Caco-2 (cell line): ENCODE data around the gene ALK. TPM values are rescaled to one million over a fixed set of nuclear protein-coding genes. Genes with fewer than 3 reads are reported as not detected.
A peak's percentile ranks its signal among the peaks of the same experiment; 100 is the strongest.

ENCODE experiments used
- BruUV-seq: library from RNA; stranded (reverse); fragments of 400-500 nt; replicated peaks from 2 replicates; lab custom pipeline; 2021; lab: Mats Ljungman, UMichigan
- CTCF ChIA-PET: fragments of 300-600 bp; sonication (Branson Sonifier 250); formaldehyde crosslinking; loops from one replicate; lab custom pipeline; 2022; ENCODE audit warnings: antibody characterized with exemption; lab: Charles Lee
- POLR2A ChIA-PET: fragments of 300-600 bp; sonication (Branson Sonifier 250); formaldehyde crosslinking; loops from one replicate; lab custom pipeline; 2022; ENCODE audit warnings: antibody characterized with exemption; lab: Charles Lee
- DNase-seq, 2 experiments: peaks; one replicate each; pipeline versions ENCODE4 v3.0.0 to v3.0.0-alpha.2; 2020 to 2022
- H3K27me3 ChIP-seq: replicated peaks from 2 replicates; pipeline ENCODE4 v1.6.0; 2011; ENCODE audit warnings: low read length; ENCODE audit not compliant: control insufficient read depth, insufficient read depth
- H3K36me3 ChIP-seq: 2 replicates; pipeline ENCODE4 v1.5.1; 2011; ENCODE audit warnings: low read length; ENCODE audit not compliant: control insufficient read depth, insufficient read depth
- H3K4me1 ChIP-seq: fragments of 250-450 bp; sonication (Bioruptor Pico); 2 replicates; pipeline ENCODE4 v1.5.1; 2020; ENCODE audit warnings: mild to moderate bottlenecking
- H3K4me3 ChIP-seq: 2 replicates; pipeline ENCODE4 v1.5.1; 2011; ENCODE audit warnings: low read depth, mild to moderate bottlenecking, control low read depth, low read length
- H3K9me3 ChIP-seq: fragments of 250-450 bp; sonication (Bioruptor Pico); 2 replicates; pipeline ENCODE4 v1.5.1; 2020; ENCODE audit warnings: mild to moderate bottlenecking, moderate library complexity
- H3K27ac Mint-ChIP-seq: one replicate; pipeline ENCODE4 v1.8.0; 2022; ENCODE audit warnings: mixed read lengths; ENCODE audit not compliant: unreplicated experiment
- H3K27me3 Mint-ChIP-seq: one replicate; pipeline ENCODE4 v1.8.0; 2022; ENCODE audit warnings: mixed read lengths; ENCODE audit not compliant: insufficient read depth, unreplicated experiment
- H3K36me3 Mint-ChIP-seq: one replicate; pipeline ENCODE4 v1.8.0; 2022; ENCODE audit warnings: mild to moderate bottlenecking, mixed read lengths; ENCODE audit not compliant: insufficient read depth, unreplicated experiment
- H3K4me1 Mint-ChIP-seq: one replicate; pipeline ENCODE4 v1.8.0; 2022; ENCODE audit warnings: low read depth, mixed read lengths; ENCODE audit not compliant: unreplicated experiment
- H3K4me3 Mint-ChIP-seq: one replicate; pipeline ENCODE4 v1.8.0; 2022; ENCODE audit warnings: mild to moderate bottlenecking, moderate library complexity, mixed read lengths; ENCODE audit not compliant: unreplicated experiment
- H3K9me3 Mint-ChIP-seq: one replicate; pipeline ENCODE4 v1.8.0; 2022; ENCODE audit warnings: mixed read lengths; ENCODE audit not compliant: unreplicated experiment
- CTCF ChIP-seq, 2 experiments: fragments of 200-600 bp in 1 of 2; IDR thresholded peaks; 1 replicate in 1 of 2; 2 replicates in 1 of 2; pipeline versions ENCODE4 v1.5.1 to v1.8.0; 2011 to 2022; ENCODE audit warnings: antibody characterized with exemption in 1 of 2, control low read depth in 1 of 2, inconsistent platforms in 1 of 2, low read depth in 1 of 2, low read length in 1 of 2, mild to moderate bottlenecking in 1 of 2, moderate library complexity in 1 of 2; ENCODE audit not compliant: insufficient read depth in 1 of 2, severe bottlenecking in 1 of 2, unreplicated experiment in 1 of 2
- intact Hi-C: fragments of 100-400 bp; cut with micrococcal nuclease; formaldehyde crosslinking; loops from one replicate; pipeline ENCODE4 v1.10.0; 2022; ENCODE audit not compliant: unreplicated experiment
- total RNA-seq: library from RNA; stranded (reverse); gene quantifications from 2 replicates; pipeline ENCODE4 v1.2.3, GENCODE V29; 2022

Gene ALK
- total RNA-seq, 1 experiment from 2014 or later, result 0.11 TPM

GRCh38 chr2:29655391-29656086, 265.8 kb downstream of the ALK start:
- H3K27me3 ChIP-seq, result no peaks in the 10 kb centered on the region
- CTCF ChIA-PET, result no interaction called here
- peaks cover 7% of the 10 kb centered on the region for H3K27me3 Mint-ChIP-seq
- POLR2A ChIA-PET, result no interaction called here
- no peak overlapping the region for H3K4me3 ChIP-seq
- TF ChIP-seq CTCF (IDR thresholded peaks at IDR 0.05; ENCODE audit: insufficient read depth in 1 of 2, low read depth in 1 of 2, low read length in 1 of 2, severe bottlenecking in 1 of 2, unreplicated experiment in 1 of 2), result no peak
- no peak for DNase-seq
- no TSS peak for BruUV-seq
- H3K36me3 ChIP-seq, result no peaks in the 10 kb centered on the region
- H3K4me1 ChIP-seq, result no peaks in the 10 kb centered on the region
- H3K27ac Mint-ChIP-seq, result no peak overlapping the region
- H3K4me3 Mint-ChIP-seq, result no peak overlapping the region
- intact Hi-C loops, result no loop called here
- no peaks in the 10 kb centered on the region for H3K4me1 Mint-ChIP-seq
- H3K9me3 Mint-ChIP-seq, result no peaks in the 10 kb centered on the region
- H3K9me3 ChIP-seq, result no peaks in the 10 kb centered on the region
- no peaks in the 10 kb centered on the region for H3K36me3 Mint-ChIP-seq

GRCh38 chr2:29650631-29651097, 270.7 kb downstream of the ALK start:
- DNase-seq, result no peak
- peaks cover 6% of the 10 kb centered on the region for H3K27me3 Mint-ChIP-seq
- POLR2A ChIA-PET, result no interaction called here

GRCh38 chr2:29644949-29645348, 276.4 kb downstream of the ALK start:
- Histone ChIP-seq H3K4me1 (no peaks in the 10 kb centered on the region), H3K4me3 (no peak overlapping the region), H3K36me3 (no peaks in the 10 kb centered on the region), H3K9me3 (peaks cover 8% of the 10 kb centered on the region; the same call in 1 of the 2 replicates), H3K27me3 (no peaks in the 10 kb centered on the region)
- Mint-ChIP-seq H3K4me3 (no peak overlapping the region), H3K27ac (no peak overlapping the region), H3K4me1 (no peaks in the 10 kb centered on the region), H3K27me3 (peaks cover 21% of the 10 kb centered on the region), H3K36me3 (no peaks in the 10 kb centered on the region), H3K9me3 (peaks cover 32% of the 10 kb centered on the region)
- CTCF ChIA-PET, result no interaction called here
- POLR2A ChIA-PET, result no interaction called here
- intact Hi-C loops, result no loop called here
- peak; percentile 4 to 12 for TF ChIP-seq CTCF (IDR thresholded peaks at IDR 0.05; ENCODE audit: insufficient read depth in 1 of 2, low read depth in 1 of 2, low read length in 1 of 2, severe bottlenecking in 1 of 2, unreplicated experiment in 1 of 2)
- DNase-seq, result no peak
- no TSS peak for BruUV-seq

More at GRCh38 chr2:29650631-29651097, 270.7 kb downstream of the ALK start:
- Mint-ChIP-seq H3K27ac (no peak overlapping the region), H3K36me3 (no peaks in the 10 kb centered on the region), H3K4me1 (no peaks in the 10 kb centered on the region), H3K4me3 (no peak overlapping the region), H3K9me3 (peaks cover 32% of the 10 kb centered on the region)
- Histone ChIP-seq H3K27me3 (no peaks in the 10 kb centered on the region), H3K9me3 (peaks cover 8% of the 10 kb centered on the region; the same call in 1 of the 2 replicates), H3K4me3 (no peak overlapping the region), H3K4me1 (no peaks in the 10 kb centered on the region), H3K36me3 (no peaks in the 10 kb centered on the region)
- intact Hi-C loops, result no loop called here
- TF ChIP-seq CTCF (IDR thresholded peaks at IDR 0.05; ENCODE audit: insufficient read depth in 1 of 2, low read depth in 1 of 2, low read length in 1 of 2, severe bottlenecking in 1 of 2, unreplicated experiment in 1 of 2), result no peak
- no TSS peak for BruUV-seq
- CTCF ChIA-PET, result no interaction called here
